A549 (cell line): ENCODE results near the gene PFDN5. TPM values are rescaled to one million over a fixed set of nuclear protein-coding genes. Genes with fewer than 3 reads are reported as not detected.

Experiments used
- ATAC-seq, 2 experiments: fragments of 200-7000 bp in 1 of 2; fragments of >200 bp in 1 of 2; cut with Nextera tagmentation in 1 of 2; cut with Tn5 transposase in 1 of 2; 3 replicates each; pipeline versions ENCODE4 v1.8.0 to v1.9.1; 2018 to 2020; ENCODE audit warnings: mild to moderate bottlenecking in 1 of 2, moderate library complexity in 1 of 2
- CTCF ChIA-PET: fragments of 300-600 bp; sonication (Branson Sonifier 250); formaldehyde crosslinking; extraction: SDS; loops from one replicate; lab custom pipeline; 2021; ENCODE audit warnings: antibody characterized with exemption, inconsistent platforms; lab: Yijun Ruan, JAX
- POLR2A ChIA-PET: fragments of 350-600 bp; formaldehyde crosslinking; extraction: SDS; loops from one replicate; lab custom pipeline; 2021; ENCODE audit warnings: antibody characterized with exemption, inconsistent platforms; lab: Yijun Ruan, JAX
- DNase-seq, 2 experiments: peaks; one replicate each; pipeline versions ENCODE4 v3.0.0 to v3.0.0-alpha.2; 2011 to 2016; ENCODE audit warnings: low read depth in 1 of 2, low spot score in 1 of 2
- FAIRE-seq: peaks from 2 replicates; lab custom pipeline; 2011; peaks lifted over from hg19 to GRCh38; lab: Jason Lieb, UNC
- H3K27ac ChIP-seq, 2 experiments: fragments of >200 bp; sonication (Bioruptor Twin); formaldehyde crosslinking; 3 replicates each; pipeline ENCODE4 v1.5.1; 2016 to 2017
- H3K4me1 ChIP-seq: fragments of >200 bp; sonication (Bioruptor Twin); formaldehyde crosslinking; 3 replicates; pipeline ENCODE4 v1.6.1; 2016
- H3K4me2 ChIP-seq: fragments of >200 bp; sonication (Bioruptor Twin); formaldehyde crosslinking; 3 replicates; pipeline ENCODE4 v1.6.1; 2016
- H3K4me3 ChIP-seq: fragments of >200 bp; sonication (Bioruptor Twin); formaldehyde crosslinking; 3 replicates; pipeline ENCODE4 v1.5.1; 2016
- H3K9me3 ChIP-seq: fragments of >200 bp; sonication (Bioruptor Twin); formaldehyde crosslinking; 3 replicates; pipeline ENCODE4 v1.6.1; 2016
- ATOH8 ChIP-seq: fragments of 250-450 bp; sonication (Bioruptor Pico); IDR thresholded peaks from 2 replicates; pipeline ENCODE4 v1.5.0; 2020; ENCODE audit warnings: low read depth, mild to moderate bottlenecking, moderate library complexity
- BHLHE40 ChIP-seq: IDR thresholded peaks from 2 replicates; pipeline ENCODE4 v1.6.1; 2012; ENCODE audit warnings: low read depth, low read length, inconsistent platforms
- CEBPB ChIP-seq, 2 experiments: fragments of >200 bp in 1 of 2; sonication (Bioruptor Twin) in 1 of 2; formaldehyde crosslinking in 1 of 2; IDR thresholded peaks; 2 replicates each; pipeline ENCODE4 v1.6.1; 2012 to 2016
- CTCF ChIP-seq: fragments of >200 bp; sonication (Bioruptor Twin); formaldehyde crosslinking; IDR thresholded peaks from 3 replicates; pipeline ENCODE4 v1.5.1; 2016
- EHF ChIP-seq: fragments of 250-450 bp; sonication (Bioruptor Pico); IDR thresholded peaks from 2 replicates; pipeline ENCODE4 v1.5.0; 2020; ENCODE audit warnings: mild to moderate bottlenecking
- ESRRA ChIP-seq: fragments of 150-350 bp; IDR thresholded peaks from 2 replicates; pipeline ENCODE4 v1.6.1; 2014; ENCODE audit warnings: mild to moderate bottlenecking, low read length, borderline replicate concordance
- FOXS1 ChIP-seq: fragments of 250-450 bp; sonication (Bioruptor Pico); IDR thresholded peaks from 2 replicates; pipeline ENCODE4 v1.5.0; 2020; ENCODE audit warnings: mild to moderate bottlenecking, moderate library complexity
- HDAC2 ChIP-seq: fragments of 200-600 bp; sonication (generic); IDR thresholded peaks from 2 replicates; pipeline ENCODE4 v1.6.1; 2016
- HEYL ChIP-seq: fragments of 250-450 bp; sonication (Bioruptor Pico); IDR thresholded peaks from 2 replicates; pipeline ENCODE4 v1.8.0; 2021; ENCODE audit warnings: mild to moderate bottlenecking, moderate library complexity
- HOXA7 ChIP-seq: fragments of 250-450 bp; sonication (Bioruptor Pico); IDR thresholded peaks from 2 replicates; pipeline ENCODE4 v1.5.0; 2020; ENCODE audit warnings: mild to moderate bottlenecking, moderate library complexity
- HOXB13 ChIP-seq: fragments of 250-450 bp; sonication (Bioruptor Pico); IDR thresholded peaks from 2 replicates; pipeline ENCODE4 v1.5.0; 2020; ENCODE audit warnings: low read depth, mild to moderate bottlenecking, moderate library complexity
- MAZ ChIP-seq: fragments of 150-350 bp; IDR thresholded peaks from 2 replicates; pipeline ENCODE4 v1.6.1; 2014; ENCODE audit warnings: antibody characterized with exemption, low read depth, low read length, borderline replicate concordance
- MYC ChIP-seq: IDR thresholded peaks from 2 replicates; pipeline ENCODE4 v1.6.1; 2012; ENCODE audit warnings: mild to moderate bottlenecking, inconsistent platforms, low read length, improper control_type of control experiment, borderline replicate concordance
- NFE2L2 ChIP-seq: fragments of 150-350 bp; conservative IDR thresholded peaks from 2 replicates; pipeline ENCODE4 v1.6.1; 2014; ENCODE audit warnings: low read length
- NPAS2 ChIP-seq: fragments of 250-450 bp; sonication (Bioruptor Pico); IDR thresholded peaks from 2 replicates; pipeline ENCODE4 v1.8.0; 2022; ENCODE audit warnings: mild to moderate bottlenecking, moderate library complexity, borderline replicate concordance
- PHF8 ChIP-seq: fragments of 200-600 bp; sonication (generic); IDR thresholded peaks from 2 replicates; pipeline ENCODE4 v1.6.1; 2016; ENCODE audit warnings: low read depth, mild to moderate bottlenecking, antibody characterized with exemption, moderate library complexity, borderline replicate concordance
- RARB ChIP-seq: fragments of 250-450 bp; sonication (Bioruptor Pico); IDR thresholded peaks from 2 replicates; pipeline ENCODE4 v1.8.0; 2021; ENCODE audit warnings: mild to moderate bottlenecking, moderate library complexity
- SMC3 ChIP-seq: fragments of >200 bp; sonication (Bioruptor Twin); formaldehyde crosslinking; IDR thresholded peaks from 3 replicates; pipeline ENCODE4 v1.6.1; 2018; ENCODE audit warnings: inconsistent platforms
- TP53 ChIP-seq: fragments of 250-450 bp; sonication (Bioruptor Pico); IDR thresholded peaks from 2 replicates; pipeline ENCODE4 v1.5.0; 2021; ENCODE audit warnings: mild to moderate bottlenecking, moderate library complexity
- USF2 ChIP-seq: fragments of 450-650 bp; IDR thresholded peaks from 2 replicates; pipeline ENCODE4 v1.6.1; 2014; ENCODE audit warnings: antibody characterized with exemption
- ZC3H11A ChIP-seq: fragments of 450-650 bp; IDR thresholded peaks from 2 replicates; pipeline ENCODE4 v1.6.1; 2014; ENCODE audit warnings: antibody characterized with exemption, mild to moderate bottlenecking
- ZFP36 ChIP-seq: fragments of 450-650 bp; IDR thresholded peaks from 2 replicates; pipeline ENCODE4 v1.6.1; 2014; ENCODE audit warnings: borderline replicate concordance; ENCODE audit not compliant: partially characterized antibody
- ZSCAN20 ChIP-seq: fragments of 250-450 bp; sonication (Bioruptor Pico); IDR thresholded peaks from 2 replicates; pipeline ENCODE4 v1.8.0; 2022; ENCODE audit warnings: mild to moderate bottlenecking, moderate library complexity
- WGBS: methylation state at CpG from one replicate; pipeline ENCODE4 v1.1.6; 2017; ENCODE audit errors: missing lambda C conversion rate; 5-methylcytosine and 5-hydroxymethylcytosine counted together
- polyA plus RNA-seq, 4 experiments: library from polyadenylated mRNA; depleted of rRNA in 3 of 4; stranded (reverse); fragments of >200 nt; fragmentation: RNase III in 1 of 4; extraction: RNeasy Plus Mini Kit Qiagen cat#74134 plus additional on column Dnase treatment in 1 of 4; gene quantifications; 2 replicates in 3 of 4; 3 replicates in 1 of 4; pipeline ENCODE4 v1.2.3, GENCODE V29; 2011 to 2017

The PFDN5 gene
- polyA plus RNA-seq, 2 of the 4 experiments (the other 2 are of a cell fraction): 685 to 729 TPM

- FAIRE-seq: no peak
- CTCF ChIA-PET: interaction anchor here (0.6 to 11.8 kb wide), 14 partner anchors 11 to 238 kb away, joined by 3 to 190 read pairs (median 6); partner anchors contain the start of gene AAAS
- peak overlapping the region; percentile 75 to 90 for H3K27ac ChIP-seq
- peak overlapping the region; percentile 65 for H3K4me3 ChIP-seq
- peaks cover 12% of the 10 kb centered on the region for H3K4me1 ChIP-seq
- TF ChIP-seq CEBPB (IDR thresholded peaks at IDR 0.05) (no peak), BHLHE40 (no peak), NFE2L2 (no peak), ZC3H11A (no peak), CTCF (no peak), ESRRA (no peak), PHF8 (no peak), EHF (CRISPR knock-in tag) (no peak), MAZ (no peak), RARB (CRISPR knock-in tag) (no peak), ZSCAN20 (no peak), HEYL (CRISPR knock-in tag) (no peak), NPAS2 (CRISPR knock-in tag) (no peak), HOXA7 (no peak), ATOH8 (CRISPR knock-in tag) (no peak), HOXB13 (CRISPR knock-in tag) (no peak), USF2 (no peak), FOXS1 (no peak), ZFP36 (no peak)
- peak overlapping the region; percentile 73 for H3K4me2 ChIP-seq
- WGBS: 53% methylated on average over 15 of the region's 20 CpGs
- no peaks in the 10 kb centered on the region for H3K9me3 ChIP-seq
- peak in 1 of 2 experiments; percentile 39; a peak in 3 of 6 replicates for ATAC-seq
- DNase-seq: no peak
- POLR2A ChIA-PET: interaction anchor here (0.9 to 3.0 kb wide), 3 partner anchors 23 to 52 kb away, joined by 3 to 10 read pairs (median 5); partner anchors contain the start of genes AAAS and PFDN5
These were observed 26.4 kb upstream of the PFDN5 start for GRCh38 chr12:53268630-53269562.

GRCh38 chr12:53274445-53274844, 20.9 kb upstream of the PFDN5 start:
- no peak for DNase-seq
- TF ChIP-seq HDAC2: no peak
- TF ChIP-seq TP53 (CRISPR knock-in tag): no peak
- no peak for TF ChIP-seq MYC
- TF ChIP-seq SMC3: no peak
- no peak for TF ChIP-seq USF2
- no peak for TF ChIP-seq HOXA7
- TF ChIP-seq, all 56 proteins: peak for 0
- ATAC-seq (no peak), FAIRE-seq (no peak)
- POLR2A ChIA-PET: no interaction called here
- CTCF ChIA-PET: interaction anchor here (0.5 to 11.8 kb wide), 4 partner anchors 10 to 298 kb away, joined by 3 to 190 read pairs (median 91); no protein-coding TSS in a partner anchor
- H3K27ac ChIP-seq: no peak overlapping the region
- H3K9me3 ChIP-seq: no peaks in the 10 kb centered on the region
- peaks cover 5% of the 10 kb centered on the region for H3K4me1 ChIP-seq
- H3K4me3 ChIP-seq: no peak overlapping the region
- no peak overlapping the region for H3K4me2 ChIP-seq
- 97% methylated on average over 5 of the region's 5 CpGs for whole genome bisulfite sequencing
